GM23338 (cell line): Measurements from ENCODE around the gene CCDC90B. TPM values are rescaled to one million over a fixed set of nuclear protein-coding genes. Genes with fewer than 3 reads are reported as not detected.

Source experiments
- ATAC-seq: fragments of 200-7000 bp; cut with Tn5 transposase; 3 replicates; pipeline ENCODE4 v1.9.1; 2020
- DNase-seq: peaks from one replicate; pipeline ENCODE4 v3.0.0-alpha.2; 2015; ENCODE audit warnings: low spot score
- H2AFZ ChIP-seq: fragments of 200-600 bp; sonication (generic); 2 replicates; pipeline ENCODE4 v1.8.0; 2016; ENCODE audit warnings: antibody characterized with exemption, mild to moderate bottlenecking, moderate library complexity
- H3F3A ChIP-seq: fragments of 200-600 bp; sonication (generic); replicated peaks from 2 replicates; pipeline ENCODE4 v1.8.0; 2017; ENCODE audit warnings: antibody characterized with exemption, mixed run types, low read depth
- H3K27ac ChIP-seq: fragments of 200-600 bp; sonication (generic); 2 replicates; pipeline ENCODE4 v1.6.1; 2016; ENCODE audit warnings: low read depth
- H3K27me3 ChIP-seq: fragments of 200-600 bp; sonication (generic); 2 replicates; pipeline ENCODE4 v1.8.0; 2016; ENCODE audit warnings: mild to moderate bottlenecking, mixed run types, moderate library complexity; ENCODE audit not compliant: insufficient read depth
- H3K36me3 ChIP-seq: fragments of 200-600 bp; sonication (generic); 2 replicates; pipeline ENCODE4 v1.8.0; 2016; ENCODE audit warnings: mild to moderate bottlenecking; ENCODE audit not compliant: insufficient read depth
- H3K4me1 ChIP-seq: fragments of 200-600 bp; sonication (generic); 2 replicates; pipeline ENCODE4 v1.8.0; 2016; ENCODE audit warnings: mild to moderate bottlenecking, moderate library complexity; ENCODE audit not compliant: insufficient read depth
- H3K4me2 ChIP-seq: fragments of 200-600 bp; sonication (generic); 2 replicates; pipeline ENCODE4 v1.7.1; 2017; ENCODE audit warnings: mixed run types
- H3K4me3 ChIP-seq: fragments of 200-600 bp; sonication (generic); 2 replicates; pipeline ENCODE4 v1.6.1; 2016; ENCODE audit warnings: mixed run types
- H3K79me2 ChIP-seq: fragments of 200-600 bp; sonication (generic); replicated peaks from 2 replicates; pipeline ENCODE4 v1.8.0; 2017; ENCODE audit warnings: mild to moderate bottlenecking; ENCODE audit not compliant: insufficient read depth
- H3K9me2 ChIP-seq: fragments of 200-600 bp; sonication (generic); 2 replicates; pipeline ENCODE4 v1.8.0; 2017; ENCODE audit not compliant: insufficient read depth
- H4K20me1 ChIP-seq: fragments of 200-600 bp; sonication (generic); replicated peaks from 2 replicates; pipeline ENCODE4 v1.8.0; 2017; ENCODE audit warnings: mild to moderate bottlenecking; ENCODE audit not compliant: insufficient read depth
- H3K27ac Mint-ChIP-seq: 2 replicates; pipeline ENCODE4 v1.8.0; 2020; ENCODE audit warnings: inconsistent platforms, mild to moderate bottlenecking, moderate library complexity, mixed read lengths
- H3K27me3 Mint-ChIP-seq: 3 replicates; pipeline ENCODE4 v1.8.0; 2022; ENCODE audit warnings: low read depth, mild to moderate bottlenecking, moderate library complexity, mixed read lengths, inconsistent platforms; ENCODE audit not compliant: insufficient read depth, poor library complexity
- H3K36me3 Mint-ChIP-seq: 3 replicates; pipeline ENCODE4 v1.8.0; 2021; ENCODE audit warnings: low read depth, mild to moderate bottlenecking, inconsistent platforms, moderate library complexity, mixed read lengths
- H3K4me1 Mint-ChIP-seq: 3 replicates; pipeline ENCODE4 v1.8.0; 2020; ENCODE audit warnings: mild to moderate bottlenecking, inconsistent platforms, mixed read lengths
- H3K4me3 Mint-ChIP-seq: 3 replicates; pipeline ENCODE4 v1.8.0; 2021; ENCODE audit warnings: moderate library complexity, mild to moderate bottlenecking, inconsistent platforms, mixed read lengths
- H3K9me3 Mint-ChIP-seq: 3 replicates; pipeline ENCODE4 v1.8.0; 2020; ENCODE audit warnings: moderate library complexity, mild to moderate bottlenecking, inconsistent platforms, mixed read lengths
- CTCF ChIP-seq, 2 experiments: fragments of 200-600 bp in 1 of 2; sonication (generic) in 1 of 2; conservative IDR thresholded peaks; 2 replicates each; pipeline versions ENCODE4 v1.5.1 to v1.6.1; 2016 to 2017; ENCODE audit warnings: antibody characterized with exemption in 2 of 2, low read depth in 2 of 2, mild to moderate bottlenecking in 2 of 2, moderate library complexity in 1 of 2
- NANOG ChIP-seq: IDR thresholded peaks from 2 replicates; pipeline ENCODE4 v1.6.1; 2016; ENCODE audit warnings: antibody characterized with exemption, borderline replicate concordance
- POLR2AphosphoS5 ChIP-seq: IDR thresholded peaks from 2 replicates; pipeline ENCODE4 v1.6.1; 2016; ENCODE audit warnings: antibody characterized with exemption, low read depth
- REST ChIP-seq: IDR thresholded peaks from one replicate; pipeline ENCODE4 v1.6.1; 2018; ENCODE audit warnings: antibody characterized with exemption; ENCODE audit not compliant: unreplicated experiment
- STAT1 ChIP-seq: IDR thresholded peaks from one replicate; pipeline ENCODE4 v1.6.1; 2016; ENCODE audit warnings: antibody characterized with exemption; ENCODE audit not compliant: unreplicated experiment
- ZNF462 ChIP-seq: fragments of 250-450 bp; sonication (Bioruptor Pico); IDR thresholded peaks from 2 replicates; pipeline ENCODE4 v1.5.0; 2020; ENCODE audit warnings: mild to moderate bottlenecking, moderate library complexity
- polyA plus RNA-seq: library from polyadenylated mRNA; unstranded; fragments of >200 nt; fragmentation: Nextera tagmentation; extraction: Ambion mirVana; gene quantifications from 2 replicates; pipeline ENCODE4 v1.2.1, GENCODE V29; 2016
- total RNA-seq: library from RNA; depleted of rRNA; stranded (reverse); fragments of >200 nt; shearing (Covaris generic); gene quantifications from 2 replicates; pipeline ENCODE4 v1.2.3, GENCODE V29; 2014

The CCDC90B gene
- total and polyA plus RNA-seq, 2 experiments from 2014 or later = 55.1 to 89.0 TPM

DNA sequence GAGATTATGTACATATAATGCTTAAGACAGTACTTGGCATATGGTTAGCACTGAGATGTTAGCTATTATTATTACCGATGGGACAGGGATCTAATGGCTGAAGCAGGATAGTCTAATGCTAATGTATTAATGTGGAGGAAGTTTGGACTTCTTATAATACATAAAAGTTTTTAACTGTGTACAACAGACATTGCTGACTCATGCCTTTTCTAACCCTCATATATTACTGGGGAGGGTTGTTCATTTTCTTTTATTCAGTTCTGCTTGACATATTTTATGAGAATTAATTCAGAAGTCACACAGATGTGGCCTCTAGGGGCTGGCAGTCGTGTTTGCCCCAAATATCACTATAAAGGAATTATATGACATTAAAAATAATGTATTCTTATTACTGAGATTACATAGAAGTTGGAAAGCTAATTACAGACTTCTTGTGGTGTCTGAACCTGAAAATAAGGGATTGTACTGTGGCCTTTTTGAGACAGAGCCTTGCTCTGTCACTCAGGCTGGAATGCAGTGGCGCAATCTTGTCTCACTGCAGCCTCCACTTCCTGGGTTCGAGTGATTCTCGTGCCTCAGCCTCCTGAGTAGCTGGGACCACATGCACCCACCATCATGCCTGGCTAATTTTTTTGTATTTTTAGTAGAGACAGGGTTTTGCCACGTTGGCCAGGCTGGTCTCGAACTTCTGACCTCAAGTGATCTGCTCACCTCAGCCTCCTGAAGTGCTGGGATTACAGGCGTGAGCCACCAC is 10.1 kb downstream of the CCDC90B start (continued):
- no peak for TF ChIP-seq REST

- no peaks in the 10 kb centered on the region for H3K27me3 ChIP-seq
- no peaks in the 10 kb centered on the region for H3K9me2 ChIP-seq
- no peak overlapping the region for H3K27ac ChIP-seq
- no peak for TF ChIP-seq ZNF462 (CRISPR knock-in tag)
- TF ChIP-seq NANOG = no peak
- no peak for TF ChIP-seq STAT1
- TF ChIP-seq POLR2AphosphoS5 = no peak
- TF ChIP-seq REST = no peak
- no peak for TF ChIP-seq CTCF (conservative IDR thresholded peaks at IDR 0.05; ENCODE audit: low read depth in 2 of 2)
- H3K4me3 ChIP-seq = no peak overlapping the region
- peaks cover 29% of the 10 kb centered on the region for H3K79me2 ChIP-seq
- H3F3A ChIP-seq = no peaks in the 10 kb centered on the region
- no peak overlapping the region for H3K4me2 ChIP-seq
- ATAC-seq (no peak), DNase-seq (no peak)
- Mint-ChIP-seq H3K27me3 (peaks cover 2% of the 10 kb centered on the region), H3K27ac (no peak overlapping the region), H3K4me1 (no peaks in the 10 kb centered on the region), H3K36me3 (peaks cover 61% of the 10 kb centered on the region), H3K4me3 (no peak overlapping the region), H3K9me3 (peaks cover 8% of the 10 kb centered on the region; the same call in 1 of the 3 replicates)
- no peak overlapping the region for H2AFZ ChIP-seq
- H3K4me1 ChIP-seq = no peaks in the 10 kb centered on the region
- H4K20me1 ChIP-seq = peaks cover 6% of the 10 kb centered on the region
- peaks cover 32% of the 10 kb centered on the region for H3K36me3 ChIP-seq
These were observed 13.5 kb downstream of the CCDC90B start for GRCh38 chr11:83272627-83273026.
